Smooth muscle cell (in vitro differentiated cells): ENCODE data around the gene GPR137. TPM values are rescaled to one million over a fixed set of nuclear protein-coding genes. Genes with fewer than 3 reads are reported as not detected.

ENCODE experiments used
- DNase-seq: peaks from one replicate; lab custom pipeline; 2025; ENCODE audit not compliant: unreplicated experiment; lab: John Stamatoyannopoulos, UW
- H2AFZ ChIP-seq: fragments of 200-600 bp; sonication (generic); 2 replicates; pipeline ENCODE4 v1.6.0; 2016; ENCODE audit warnings: antibody characterized with exemption, low read depth, mild to moderate bottlenecking
- H3F3A ChIP-seq: fragments of 200-600 bp; sonication (generic); 2 replicates; pipeline ENCODE4 v1.6.0; 2017; ENCODE audit warnings: antibody characterized with exemption, low read depth
- H3K27ac ChIP-seq: fragments of 200-600 bp; sonication (generic); 2 replicates; pipeline ENCODE4 v1.5.1; 2016; ENCODE audit warnings: low read depth, mild to moderate bottlenecking
- H3K27me3 ChIP-seq: fragments of 200-600 bp; sonication (generic); 2 replicates; pipeline ENCODE4 v1.6.1; 2016; ENCODE audit warnings: low read depth, mild to moderate bottlenecking
- H3K36me3 ChIP-seq: fragments of 200-600 bp; sonication (generic); 2 replicates; pipeline ENCODE4 v1.5.1; 2016; ENCODE audit warnings: low read depth
- H3K4me1 ChIP-seq: fragments of 200-600 bp; sonication (generic); 2 replicates; pipeline ENCODE4 v1.5.1; 2016; ENCODE audit warnings: low read depth
- H3K4me2 ChIP-seq: fragments of 200-600 bp; sonication (generic); 2 replicates; pipeline ENCODE4 v1.6.0; 2016; ENCODE audit warnings: mild to moderate bottlenecking
- H3K4me3 ChIP-seq: fragments of 200-600 bp; sonication (generic); 2 replicates; pipeline ENCODE4 v1.5.1; 2016; ENCODE audit warnings: mild to moderate bottlenecking
- H3K79me2 ChIP-seq: fragments of 200-600 bp; sonication (generic); 2 replicates; pipeline ENCODE4 v1.6.0; 2016; ENCODE audit warnings: low read depth, mild to moderate bottlenecking
- H3K9ac ChIP-seq: fragments of 200-600 bp; sonication (generic); 2 replicates; pipeline ENCODE4 v1.6.0; 2016; ENCODE audit warnings: low read depth
- H3K9me3 ChIP-seq: fragments of 200-600 bp; sonication (generic); replicated peaks from 2 replicates; pipeline ENCODE4 v1.5.1; 2016; ENCODE audit warnings: low read depth
- H4K20me1 ChIP-seq: fragments of 200-600 bp; sonication (generic); 2 replicates; pipeline ENCODE4 v1.6.0; 2016; ENCODE audit warnings: low read depth
- WGBS: methylation state at CpG from one replicate; pipeline ENCODE4 v1.1.7; 2016; ENCODE audit warnings: low lambda C conversion rate; 5-methylcytosine and 5-hydroxymethylcytosine counted together
- polyA plus RNA-seq: library from polyadenylated mRNA; unstranded; fragments of >200 nt; fragmentation: Nextera tagmentation; extraction: Ambion mirVana; gene quantifications from 2 replicates; pipeline ENCODE4 v1.2.1, GENCODE V29; 2016
- total RNA-seq: library from RNA; depleted of rRNA; stranded (reverse); fragments of >200 nt; gene quantifications from 2 replicates; pipeline ENCODE4 v1.2.3, GENCODE V29; 2014
- TF ChIP-seq, protein P1 (sequence below): fragments of 200-600 bp; sonication (generic); IDR thresholded peaks from 2 replicates; pipeline ENCODE4 v1.5.1; 2017; ENCODE audit warnings: borderline replicate concordance, mild to moderate bottlenecking, antibody characterized with exemption; ENCODE audit not compliant: insufficient read depth, poor library complexity, severe bottlenecking

The GPR137 gene
- total and polyA plus RNA-seq, 2 experiments from 2014 or later = 17.3 to 69.0 TPM

GRCh38 chr11:64294774-64295173, 9.1 kb downstream of the GPR137 start:
- WGBS = 41% methylated on average over 2 of the region's 3 CpGs
- no peaks in the 10 kb centered on the region for H3K79me2 ChIP-seq
- H3K4me3 ChIP-seq = no peak overlapping the region
- no peaks in the 10 kb centered on the region for H3K36me3 ChIP-seq
- H3F3A ChIP-seq = no peaks in the 10 kb centered on the region
- H3K27me3 ChIP-seq = peaks cover 98% of the 10 kb centered on the region
- peaks cover 20% of the 10 kb centered on the region for H4K20me1 ChIP-seq
- no peak for DNase-seq
- TF ChIP-seq, protein P1, sequence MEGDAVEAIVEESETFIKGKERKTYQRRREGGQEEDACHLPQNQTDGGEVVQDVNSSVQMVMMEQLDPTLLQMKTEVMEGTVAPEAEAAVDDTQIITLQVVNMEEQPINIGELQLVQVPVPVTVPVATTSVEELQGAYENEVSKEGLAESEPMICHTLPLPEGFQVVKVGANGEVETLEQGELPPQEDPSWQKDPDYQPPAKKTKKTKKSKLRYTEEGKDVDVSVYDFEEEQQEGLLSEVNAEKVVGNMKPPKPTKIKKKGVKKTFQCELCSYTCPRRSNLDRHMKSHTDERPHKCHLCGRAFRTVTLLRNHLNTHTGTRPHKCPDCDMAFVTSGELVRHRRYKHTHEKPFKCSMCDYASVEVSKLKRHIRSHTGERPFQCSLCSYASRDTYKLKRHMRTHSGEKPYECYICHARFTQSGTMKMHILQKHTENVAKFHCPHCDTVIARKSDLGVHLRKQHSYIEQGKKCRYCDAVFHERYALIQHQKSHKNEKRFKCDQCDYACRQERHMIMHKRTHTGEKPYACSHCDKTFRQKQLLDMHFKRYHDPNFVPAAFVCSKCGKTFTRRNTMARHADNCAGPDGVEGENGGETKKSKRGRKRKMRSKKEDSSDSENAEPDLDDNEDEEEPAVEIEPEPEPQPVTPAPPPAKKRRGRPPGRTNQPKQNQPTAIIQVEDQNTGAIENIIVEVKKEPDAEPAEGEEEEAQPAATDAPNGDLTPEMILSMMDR = no peak
- H3K9ac ChIP-seq = no peak overlapping the region
- H3K27ac ChIP-seq = no peak overlapping the region
- H3K9me3 ChIP-seq = no peaks in the 10 kb centered on the region
- H3K4me1 ChIP-seq = peaks cover 11% of the 10 kb centered on the region
- H2AFZ ChIP-seq = no peak overlapping the region
- no peak overlapping the region for H3K4me2 ChIP-seq

DNA sequence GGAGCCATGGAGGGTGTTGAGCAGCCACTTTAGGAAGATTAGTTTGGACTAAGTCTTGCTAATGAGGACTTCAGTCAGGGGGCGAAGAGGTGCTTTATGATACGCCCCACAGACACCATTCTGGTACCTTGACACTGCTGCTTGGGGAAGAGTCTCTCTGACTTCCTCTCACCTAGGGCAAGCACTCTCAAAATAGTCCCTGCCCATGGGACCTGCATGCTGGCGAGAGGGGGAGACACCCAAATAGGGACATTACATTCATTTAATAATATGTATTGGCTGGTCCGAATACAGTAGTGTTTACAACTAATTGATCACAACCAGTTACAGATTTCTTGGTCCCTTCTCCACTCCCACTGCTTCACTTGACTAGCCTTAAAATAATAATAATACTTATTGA, 10.1 kb downstream of the GPR137 start:
- H3K4me1 ChIP-seq = peaks cover 17% of the 10 kb centered on the region
- no peak overlapping the region for H3K4me2 ChIP-seq
- WGBS = 87% methylated on average over 4 of the region's 4 CpGs
- no peak for DNase-seq
- H2AFZ ChIP-seq = no peak overlapping the region
- no peaks in the 10 kb centered on the region for H3F3A ChIP-seq
- peaks cover 11% of the 10 kb centered on the region for H4K20me1 ChIP-seq
- no peak overlapping the region for H3K4me3 ChIP-seq
- H3K27ac ChIP-seq = no peak overlapping the region
- H3K9me3 ChIP-seq = no peaks in the 10 kb centered on the region
- H3K9ac ChIP-seq = no peak overlapping the region
- H3K36me3 ChIP-seq = no peaks in the 10 kb centered on the region
- no peaks in the 10 kb centered on the region for H3K79me2 ChIP-seq
- peaks cover 98% of the 10 kb centered on the region for H3K27me3 ChIP-seq
- TF ChIP-seq, protein P1 = no peak

- TF ChIP-seq, protein P1 = no peak
- H2AFZ ChIP-seq = no peak overlapping the region
- H3K36me3 ChIP-seq = no peaks in the 10 kb centered on the region
- H3K9me3 ChIP-seq = no peaks in the 10 kb centered on the region
- peaks cover 17% of the 10 kb centered on the region for H3K4me1 ChIP-seq
- 45% methylated on average over 1 of the region's 1 CpG for WGBS
- H3K27ac ChIP-seq = no peak overlapping the region
- no peak for DNase-seq
- peaks cover 94% of the 10 kb centered on the region for H3K27me3 ChIP-seq
- H3K4me3 ChIP-seq = no peak overlapping the region
- H3F3A ChIP-seq = no peaks in the 10 kb centered on the region
- H3K79me2 ChIP-seq = no peaks in the 10 kb centered on the region
- H3K9ac ChIP-seq = no peak overlapping the region
- H4K20me1 ChIP-seq = peaks cover 11% of the 10 kb centered on the region
- H3K4me2 ChIP-seq = no peak overlapping the region
These were observed 10.6 kb downstream of the GPR137 start for GRCh38 chr11:64296236-64296635.
